ENCODE results near the gene ENTPD7.

Gene ENTPD7

DNA sequence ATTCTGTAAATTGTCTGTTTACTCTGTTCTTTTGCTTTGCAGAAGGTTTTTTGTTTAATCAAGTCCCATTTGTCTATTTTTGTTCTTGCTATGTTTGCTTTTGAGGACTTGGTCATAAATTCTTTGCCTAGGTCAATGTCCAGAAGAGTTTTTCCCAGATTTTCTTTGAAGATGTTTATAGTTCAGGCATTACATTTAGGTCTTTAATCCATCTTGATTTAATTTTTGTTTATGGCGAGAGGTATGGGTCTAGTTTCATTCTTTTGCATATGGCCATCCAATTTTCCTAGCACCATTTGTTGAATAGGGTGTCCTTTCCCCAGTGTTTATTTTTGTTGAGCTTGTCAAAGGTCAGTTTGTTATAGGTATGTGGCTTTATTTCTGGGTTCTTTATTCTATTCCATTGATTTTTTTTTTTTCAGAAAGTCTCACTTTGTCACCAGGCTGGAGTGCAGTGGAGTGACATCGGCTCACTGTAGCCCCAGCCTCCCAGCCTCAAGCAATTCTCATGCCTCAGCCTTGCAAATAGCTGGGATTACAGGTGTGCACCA lies 11.6 kb upstream of the ENTPD7 start:
- DNase-seq = no peak

DNA sequence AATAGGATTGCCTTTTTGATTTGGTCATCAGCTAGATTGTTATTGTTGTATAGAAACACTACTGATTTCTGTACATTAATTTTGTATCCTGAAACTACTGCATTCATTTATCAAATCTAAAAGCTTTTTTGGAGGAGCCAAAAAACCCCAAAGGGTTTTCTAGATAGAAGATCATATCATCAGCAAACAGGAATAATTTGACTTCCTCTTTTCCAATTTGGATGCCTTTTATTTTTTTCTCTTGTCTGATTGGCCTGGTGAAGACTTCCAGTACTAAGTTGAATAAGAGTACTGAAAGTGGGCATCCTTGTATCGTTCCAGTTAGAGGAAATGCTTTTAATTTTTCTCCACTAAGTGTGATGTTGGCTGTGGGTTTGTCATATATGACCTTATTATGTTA lies 10.6 kb upstream of the ENTPD7 start:
- DNase-seq = no peak

DNA sequence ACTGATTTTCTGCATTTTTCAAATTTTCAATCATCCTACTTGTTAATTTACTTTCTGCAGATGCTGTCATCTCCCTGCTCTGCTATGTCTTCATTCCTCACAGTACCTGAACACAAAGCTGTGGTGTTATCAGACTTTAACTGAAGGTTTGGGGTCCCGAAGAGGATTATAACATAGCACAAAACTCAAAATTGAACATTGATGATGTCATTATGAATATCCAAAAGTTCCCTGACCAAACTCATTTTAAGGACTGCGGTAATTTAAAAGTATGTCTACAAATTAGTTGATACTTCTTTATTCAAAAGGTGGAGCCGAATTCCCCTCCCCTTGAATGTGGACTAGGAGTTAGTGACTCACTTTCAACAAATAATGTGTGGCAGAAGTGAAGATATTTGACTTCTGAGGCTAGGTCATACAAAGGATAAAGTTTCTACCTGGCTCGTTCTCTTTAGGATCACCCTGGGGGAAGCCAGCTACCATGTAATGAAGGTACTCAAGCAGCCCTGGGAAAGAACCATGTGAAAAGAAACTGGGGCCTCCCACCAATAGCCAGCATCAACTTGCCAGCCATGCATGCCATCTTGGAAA lies 6.4 kb upstream of the ENTPD7 start:
- DNase-seq = no peak

DNA sequence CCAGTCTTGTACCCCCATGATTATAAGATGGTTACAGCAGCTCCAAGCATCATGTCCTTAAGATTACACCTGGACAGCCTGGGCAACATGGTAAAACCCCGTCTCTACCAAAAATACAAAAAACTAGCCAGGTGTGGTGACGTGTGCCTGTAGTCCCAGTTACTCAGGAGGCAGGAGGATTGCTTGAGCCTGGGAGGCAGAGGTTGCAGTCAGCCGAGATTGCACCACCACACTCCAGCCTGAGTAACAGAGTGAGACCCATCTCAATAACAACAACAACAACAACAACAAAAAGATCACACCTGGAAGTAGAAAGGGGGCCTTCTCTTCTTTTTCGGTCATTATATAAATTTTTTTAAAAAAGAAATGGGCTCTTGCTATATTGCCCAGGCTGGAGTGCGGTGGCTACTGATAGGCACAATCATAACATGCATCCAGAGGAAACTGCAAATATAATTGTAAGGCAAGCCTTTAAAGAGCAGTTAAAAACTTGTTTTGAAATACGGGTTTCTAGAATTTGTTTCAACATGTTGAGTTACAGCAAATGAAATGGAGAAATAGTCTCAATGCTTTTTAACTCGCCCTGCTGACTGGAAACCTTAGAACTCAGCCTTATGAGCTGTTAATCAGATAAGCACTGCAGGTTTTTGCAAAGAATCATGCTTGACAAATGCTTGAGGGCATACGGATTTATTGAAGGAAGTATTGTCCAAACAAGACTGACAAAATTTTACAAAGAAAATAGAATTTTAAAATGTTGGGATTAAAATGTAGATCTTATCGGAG lies 4.7 kb upstream of the ENTPD7 start:
- DNase-seq = no peak

DNA sequence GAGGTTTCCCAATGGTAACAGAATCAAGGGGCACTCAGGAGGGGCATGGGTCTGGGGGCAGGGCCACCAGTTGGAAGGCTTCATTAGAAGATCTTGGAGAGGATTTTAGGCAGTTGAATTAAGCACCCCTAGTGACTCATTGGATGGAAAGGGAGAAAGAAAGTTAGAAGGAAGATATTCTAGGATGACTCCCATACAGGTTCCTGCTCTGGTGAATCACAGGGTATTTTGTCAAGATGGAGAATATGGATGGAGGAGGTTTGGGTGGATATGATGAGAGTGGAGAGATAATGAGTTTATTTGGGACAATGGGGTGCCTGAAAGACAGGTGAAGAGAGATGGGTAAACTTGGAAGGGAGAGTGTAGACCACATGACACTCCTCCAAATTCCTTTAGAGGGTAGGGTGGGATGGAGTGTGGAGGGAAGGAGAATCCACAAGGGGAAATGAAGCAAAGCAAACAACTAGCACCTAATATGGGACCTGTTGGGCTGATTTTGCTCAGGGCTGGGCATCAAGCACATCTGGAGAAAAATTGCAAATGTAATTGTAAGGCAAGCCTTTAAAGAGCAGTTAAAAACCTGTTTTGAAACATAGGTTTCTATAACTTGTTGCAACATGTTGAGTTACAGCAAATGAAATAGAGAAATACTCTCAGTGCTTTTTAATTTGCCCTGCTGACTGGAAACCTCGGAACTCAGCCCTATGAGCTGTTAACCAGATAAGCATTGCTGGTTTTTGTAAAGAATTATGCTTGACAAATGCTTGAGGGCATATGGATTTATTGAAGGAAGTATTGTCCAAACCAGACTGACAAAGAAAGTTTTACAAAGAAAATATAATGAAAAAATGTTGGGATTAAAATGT lies 2.9 kb upstream of the ENTPD7 start:
- no peak for DNase-seq

DNA sequence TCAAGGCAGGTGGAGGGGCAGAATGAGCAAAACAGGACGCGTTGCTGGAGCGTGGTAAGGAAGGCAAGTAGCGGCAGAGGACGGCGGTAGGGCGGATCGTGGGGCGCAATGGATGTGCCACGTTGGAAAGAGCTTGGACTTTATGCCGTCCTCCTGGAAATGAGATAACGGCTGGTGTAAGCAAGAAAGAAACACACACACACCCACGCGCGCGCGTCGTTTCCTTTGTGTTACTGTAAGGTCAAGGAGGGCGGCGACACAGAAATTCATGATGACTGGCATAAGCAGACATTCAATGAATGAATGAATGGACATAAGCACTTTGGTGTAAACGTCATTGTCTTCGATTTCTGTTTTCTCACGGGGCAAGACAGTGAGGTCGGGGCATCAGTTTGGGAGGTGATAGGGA lies 683 bp upstream of the ENTPD7 start:
- no peak for DNase-seq

DNA sequence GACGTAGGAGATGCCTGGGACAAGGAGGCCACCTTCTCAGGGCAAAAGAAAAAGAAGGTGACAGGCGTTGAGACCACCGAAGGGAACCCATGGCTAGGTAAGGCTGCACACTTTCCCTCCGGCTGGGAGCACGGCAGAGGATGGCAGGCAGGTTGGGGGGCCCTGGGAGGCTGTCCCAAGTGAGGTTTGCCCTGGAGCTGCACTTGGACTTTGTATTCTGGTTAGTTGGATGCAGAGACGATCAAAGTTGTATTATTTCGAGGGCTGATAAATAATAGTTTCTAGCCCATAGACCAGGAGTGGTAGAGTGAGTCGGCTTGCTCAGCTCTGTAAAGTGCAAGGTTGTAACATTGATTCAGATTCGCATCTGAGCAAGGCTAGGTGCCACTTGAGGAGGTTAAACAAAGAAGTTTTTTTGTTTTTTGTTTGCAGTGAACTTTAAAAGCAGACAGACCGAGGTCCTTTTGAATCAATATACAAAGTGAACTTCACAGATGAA lies 608 bp downstream of the ENTPD7 start:
- no peak for DNase-seq

DNA sequence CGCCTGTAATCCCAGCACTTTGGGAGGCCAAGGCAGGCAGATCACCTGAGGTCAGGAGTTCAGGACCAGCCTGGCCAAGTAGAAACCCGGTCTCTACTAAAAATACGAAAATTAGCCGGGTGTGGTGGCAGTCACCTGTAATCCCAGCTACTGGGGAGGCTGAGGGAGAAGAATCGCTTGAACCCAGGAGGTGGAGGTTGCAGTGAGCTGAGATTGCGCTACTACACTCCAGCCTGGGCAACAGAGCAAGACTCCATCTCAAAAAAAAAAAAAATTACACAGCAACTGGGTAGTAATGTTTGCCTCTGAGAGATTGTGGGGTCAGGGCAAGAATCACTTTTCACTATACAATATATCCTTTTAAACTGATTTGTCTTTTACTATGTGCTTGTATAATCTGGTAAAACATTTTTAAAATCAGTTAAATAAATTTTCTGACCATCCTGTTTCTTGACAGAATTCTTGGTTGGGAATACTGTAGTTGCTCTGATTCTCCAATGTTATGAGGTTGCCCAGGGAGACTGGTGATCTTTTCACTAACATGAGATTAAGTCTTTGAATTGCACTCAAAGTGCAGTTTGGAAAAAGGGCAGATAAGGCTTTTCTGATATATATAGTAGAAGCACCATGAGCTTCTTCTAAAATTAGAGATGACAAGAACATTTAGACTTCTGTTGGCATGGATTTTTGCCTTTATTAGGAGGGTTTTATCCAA lies 1.5 kb downstream of the ENTPD7 start:
- DNase-seq = no peak

DNA sequence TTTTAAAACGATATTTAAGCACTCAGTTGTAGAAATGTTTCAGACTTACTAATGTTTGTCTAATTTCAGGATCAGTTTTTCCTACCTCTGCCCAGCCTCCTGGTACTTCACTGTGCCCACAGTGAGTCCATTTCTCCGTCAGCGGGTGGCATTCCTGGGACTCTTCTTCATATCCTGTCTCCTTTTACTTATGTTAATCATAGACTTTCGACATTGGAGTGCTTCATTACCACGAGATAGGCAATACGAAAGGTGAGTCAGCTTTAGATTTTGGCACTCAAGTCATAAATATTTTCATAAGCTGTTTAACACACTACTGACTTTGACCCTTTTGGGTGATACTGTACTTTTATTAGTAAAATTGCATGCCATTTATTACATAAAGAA lies 2.1 kb downstream of the ENTPD7 start:
- DNase-seq = no peak

DNA sequence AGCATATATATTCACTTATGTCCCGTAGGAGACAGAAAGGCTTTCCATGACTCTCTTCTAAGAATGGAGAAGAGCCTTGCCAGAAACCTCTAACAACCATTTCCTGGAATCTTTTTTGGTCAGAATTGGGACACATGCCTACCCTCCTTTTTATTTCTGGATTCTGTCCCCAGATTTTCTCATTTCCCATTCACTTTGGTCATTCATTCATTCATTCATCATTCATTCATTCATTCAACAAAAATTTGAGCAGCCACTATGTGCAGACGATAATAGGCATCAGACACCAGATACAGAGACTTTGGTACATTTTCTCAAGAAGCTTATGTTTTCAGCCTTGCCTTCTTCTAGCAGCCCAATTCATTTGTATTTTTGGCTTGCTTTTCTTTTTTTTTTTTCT lies 6.0 kb downstream of the ENTPD7 start:
- no peak for DNase-seq

DNA sequence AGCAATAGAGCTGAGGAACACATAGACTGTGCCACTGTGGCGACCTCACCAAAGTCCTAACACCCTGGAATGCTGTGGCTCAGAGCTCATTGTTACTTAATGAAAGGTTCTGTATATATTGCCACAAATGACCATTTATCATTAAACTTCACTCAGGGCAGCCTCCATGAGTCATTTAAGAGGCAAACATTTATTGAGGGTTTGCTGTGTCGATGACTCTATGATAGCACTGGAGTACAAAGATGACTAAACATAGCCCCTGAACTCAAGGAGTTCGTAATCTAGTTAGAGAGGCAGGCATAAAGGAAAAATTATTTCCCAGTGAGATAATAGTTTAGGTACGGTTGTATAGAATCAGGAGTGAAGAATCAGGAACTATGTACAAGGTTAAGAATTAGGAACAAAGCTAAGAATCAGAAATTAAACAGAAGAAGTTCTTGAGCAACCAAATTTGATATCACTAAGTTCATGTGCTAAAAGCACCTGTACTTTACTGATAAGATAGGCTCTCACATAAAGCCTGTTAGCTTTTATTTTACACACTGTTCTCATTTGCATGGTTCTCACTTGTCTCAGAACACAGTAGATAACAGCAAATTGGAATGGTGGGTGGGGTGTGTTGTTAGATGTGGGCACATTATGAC lies 7.9 kb downstream of the ENTPD7 start:
- DNase-seq = no peak

DNA sequence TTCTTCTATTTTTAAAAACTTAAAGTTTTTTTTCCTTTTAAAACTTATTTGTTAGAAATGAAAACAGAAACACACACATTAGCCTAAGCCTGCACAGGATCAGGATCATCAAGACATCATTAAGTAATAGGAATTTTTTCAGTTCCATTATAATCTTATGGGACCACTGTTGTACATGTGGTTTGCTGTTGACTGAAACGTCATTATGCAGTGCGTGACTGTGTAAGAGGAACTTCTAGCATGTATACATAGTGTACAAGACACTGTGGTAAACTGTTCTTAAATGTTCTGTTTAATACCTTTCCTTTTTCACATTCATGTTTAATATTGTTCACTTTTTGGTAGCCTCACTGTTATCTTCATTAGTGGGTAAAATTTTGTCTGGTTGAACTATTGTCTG lies 12.1 kb downstream of the ENTPD7 start:
- no peak for DNase-seq

DNA sequence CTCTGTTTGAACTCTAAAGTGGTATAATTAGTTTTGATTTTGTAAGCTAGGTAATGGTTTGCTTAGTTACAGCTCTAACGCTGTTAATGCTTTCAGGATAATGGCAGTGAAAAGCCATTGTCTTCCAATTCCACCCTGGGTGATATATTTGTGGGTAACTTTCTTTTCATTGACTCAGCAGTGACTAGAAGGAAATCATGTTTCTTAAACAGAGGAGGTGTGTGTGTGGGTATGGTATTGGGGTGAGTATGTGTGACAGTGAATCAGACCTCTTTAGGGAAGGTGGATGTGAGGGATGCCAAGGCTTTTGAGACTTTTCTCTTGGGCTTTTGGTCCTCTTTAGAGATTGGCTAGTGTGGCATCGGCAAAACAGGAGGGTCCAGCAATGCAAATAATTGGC lies 13.6 kb downstream of the ENTPD7 start:
- DNase-seq = no peak

DNA sequence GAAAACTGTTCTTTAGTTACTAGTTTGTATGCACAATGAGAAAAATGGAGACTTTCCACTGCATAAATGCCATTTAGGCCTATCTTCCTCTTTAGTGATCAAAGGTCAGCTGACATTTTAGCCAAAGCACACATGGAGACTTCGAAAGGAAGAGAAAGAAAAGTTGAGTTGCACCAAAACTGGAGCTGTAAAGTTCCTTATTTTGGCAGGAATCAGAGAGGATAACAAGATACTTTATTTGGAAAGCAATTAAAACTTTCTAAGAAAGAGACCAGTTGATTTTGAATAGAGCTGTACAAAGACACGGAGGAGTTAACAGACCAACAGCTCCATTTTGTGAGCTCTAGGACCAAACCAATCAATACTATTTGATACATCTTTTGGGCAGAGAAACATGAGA lies 14.2 kb downstream of the ENTPD7 start:
- DNase-seq = no peak

DNA sequence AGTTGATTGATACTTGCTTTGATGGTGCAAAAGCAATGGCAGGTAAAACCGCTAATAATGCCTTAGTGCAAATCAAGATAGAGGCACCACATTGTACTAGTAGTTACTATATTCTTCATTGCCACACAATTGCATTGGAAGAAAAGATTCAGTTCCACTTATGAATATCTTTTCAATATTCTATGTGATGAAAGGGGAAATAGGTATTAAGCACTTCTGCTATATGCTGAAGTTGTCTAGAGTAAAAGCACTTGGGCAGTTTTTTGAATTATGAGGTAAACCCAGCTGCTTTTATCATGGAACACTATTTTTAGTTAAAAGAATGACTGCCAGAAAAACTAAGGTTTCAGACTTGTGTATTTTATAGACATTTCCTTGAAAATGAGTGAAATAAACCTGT lies 15.5 kb downstream of the ENTPD7 start:
- no peak for DNase-seq

DNA sequence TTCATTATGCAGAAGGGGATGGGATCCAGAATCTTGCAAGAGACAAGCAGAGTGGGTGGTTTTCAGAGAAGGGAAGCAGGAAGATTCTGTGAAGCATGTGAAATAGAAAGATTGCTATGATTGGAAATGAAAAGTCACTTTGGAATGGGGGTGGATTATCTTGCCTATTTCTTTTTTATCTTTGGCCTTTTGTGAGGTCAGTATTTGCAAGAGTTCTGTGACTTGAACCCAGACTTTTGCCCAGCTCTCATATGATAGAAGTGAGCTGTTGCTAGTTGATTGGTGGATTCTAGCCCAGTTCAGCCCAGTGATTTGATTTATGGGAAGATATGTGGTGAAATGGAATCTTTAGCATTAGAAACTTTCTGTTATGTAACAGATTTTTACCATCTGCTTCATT lies 17.1 kb downstream of the ENTPD7 start:
- no peak for DNase-seq

DNA sequence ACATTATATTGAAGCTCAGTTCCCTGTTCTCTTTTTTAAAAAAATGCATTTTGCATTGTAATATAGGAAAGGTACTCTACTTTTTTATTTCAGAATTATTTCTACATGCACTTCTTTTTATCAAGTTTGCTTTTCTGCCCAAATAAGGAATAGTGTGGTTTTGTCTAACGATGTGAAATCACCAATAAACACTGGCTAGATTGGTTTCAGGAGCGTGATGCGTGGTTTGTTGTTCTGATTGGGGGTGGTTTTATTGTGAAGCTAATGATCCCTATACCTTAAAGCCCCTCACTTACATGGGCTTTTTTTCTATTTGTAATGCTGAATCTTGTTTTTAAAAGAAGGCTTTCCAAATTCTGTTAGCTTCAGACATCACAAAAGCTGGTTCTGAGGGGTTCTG lies 17.6 kb downstream of the ENTPD7 start:
- no peak for DNase-seq

DNA sequence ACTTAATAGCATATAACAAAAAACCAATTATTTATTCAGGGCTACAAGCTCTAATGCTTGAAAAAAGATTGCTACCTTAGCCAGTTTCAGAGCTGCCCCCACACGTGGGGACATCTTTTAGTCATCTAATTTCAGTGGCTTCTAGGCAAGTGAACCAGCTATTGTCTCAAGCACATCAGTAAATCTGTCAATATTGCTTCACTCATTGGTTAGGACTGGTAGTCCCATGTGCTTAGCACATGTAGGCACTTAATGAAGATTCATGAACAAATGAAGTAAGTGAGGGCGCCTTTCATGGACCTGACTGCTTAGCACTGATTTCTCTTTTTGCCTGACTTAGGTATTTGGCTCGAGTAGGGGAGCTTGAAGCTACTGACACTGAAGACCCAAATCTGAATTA lies 19.6 kb downstream of the ENTPD7 start:
- DNase-seq = no peak

DNA sequence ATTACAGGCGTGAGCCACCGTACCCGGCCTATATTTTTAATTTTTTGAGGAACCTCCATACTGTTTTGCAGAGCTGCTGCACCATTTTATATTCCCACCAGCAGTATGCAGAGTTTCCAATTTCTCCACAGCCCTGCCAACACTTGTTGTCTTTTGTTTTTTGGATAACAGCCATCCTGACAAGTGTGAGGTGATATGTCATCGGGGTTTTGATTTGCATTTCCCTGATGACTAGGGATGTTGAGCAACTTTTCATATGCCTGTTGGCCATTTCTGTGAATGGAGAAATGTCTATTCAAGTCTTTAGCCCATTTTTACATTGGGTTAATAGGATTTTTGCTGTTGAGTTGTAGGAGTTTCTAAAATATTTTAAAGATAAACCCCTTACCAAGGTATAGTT lies 22.2 kb downstream of the ENTPD7 start:
- no peak for DNase-seq

DNA sequence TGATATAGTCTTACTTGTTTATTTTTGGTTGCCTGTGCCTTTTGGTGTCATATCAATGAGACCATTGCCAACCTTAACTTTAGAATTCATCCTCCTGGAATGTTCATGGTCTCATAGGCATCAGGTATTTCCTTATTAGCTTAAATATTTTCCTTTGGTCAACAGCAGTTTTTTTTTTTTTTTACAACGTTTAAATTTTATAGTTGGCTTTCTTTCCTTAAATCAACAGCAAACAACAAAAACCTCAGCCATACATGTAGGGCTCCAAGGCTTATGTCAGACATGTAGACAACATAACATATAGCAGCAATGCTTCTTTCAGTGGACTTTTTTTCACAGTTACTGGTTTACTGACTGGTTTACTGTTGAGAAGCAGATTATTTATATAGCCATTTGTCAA lies 22.7 kb downstream of the ENTPD7 start:
- DNase-seq = no peak

DNA sequence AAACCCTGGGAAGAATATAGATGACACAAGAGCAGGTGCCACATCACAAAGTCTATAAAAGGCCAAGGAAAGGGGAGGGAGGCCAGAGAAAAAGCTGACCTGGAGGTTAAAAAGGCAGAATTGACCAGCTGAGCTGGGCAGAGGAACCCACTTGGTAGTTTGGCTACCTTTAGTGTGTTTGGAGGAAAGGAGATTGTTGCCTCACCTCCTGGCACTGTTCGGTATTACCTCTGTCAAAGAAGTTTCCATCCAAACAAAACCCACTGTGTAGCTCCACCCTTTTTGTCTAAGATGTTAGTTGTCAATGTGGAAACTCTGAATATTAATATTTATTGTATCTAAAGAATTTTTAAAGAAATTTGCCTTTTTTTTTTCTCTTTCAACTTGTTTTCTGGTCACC lies 23.4 kb downstream of the ENTPD7 start:
- DNase-seq = no peak

DNA sequence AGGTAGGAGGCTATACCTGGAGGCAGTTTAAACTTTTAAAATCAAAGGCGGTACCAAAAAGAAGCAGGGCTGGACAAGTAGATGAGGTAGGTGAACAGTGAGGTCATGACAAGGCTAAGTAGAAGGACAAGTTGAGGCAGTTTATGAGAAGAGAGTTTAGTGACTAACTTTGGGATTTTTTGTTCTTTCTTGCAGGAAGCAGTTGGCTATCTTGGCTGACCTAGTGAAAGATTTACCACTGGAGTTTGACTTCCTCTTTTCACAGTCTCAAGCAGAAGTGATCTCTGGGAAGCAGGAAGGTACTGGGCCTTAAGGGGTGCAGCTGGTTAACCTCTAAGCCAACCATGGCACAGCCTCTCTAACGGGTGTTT lies 26.3 kb downstream of the ENTPD7 start:
- no peak for DNase-seq
